K562 (cell line): ENCODE data around the gene CYP1B1.

Experiments used
- GTF2F1 ChIP-seq: IDR thresholded peaks from 2 replicates; pipeline ENCODE4 v1.6.1; 2011; ENCODE audit warnings: low read depth, low read length, improper control_type of control experiment
- HDAC6 ChIP-seq: IDR thresholded peaks from 2 replicates; pipeline ENCODE4 v1.6.1; 2012; ENCODE audit warnings: low read depth, mild to moderate bottlenecking, control low read depth, inconsistent platforms, low read length, moderate library complexity
- NBN ChIP-seq: fragments of 450-650 bp; IDR thresholded peaks from 2 replicates; pipeline ENCODE4 v1.6.1; 2016; ENCODE audit warnings: low read depth, mild to moderate bottlenecking
- NR2C2 ChIP-seq, 2 experiments: fragments of 200-800 bp in 1 of 2; sonication (Bioruptor generic) in 1 of 2; sonication (generic) in 1 of 2; formaldehyde crosslinking in 1 of 2; IDR thresholded peaks; 2 replicates each; pipeline versions ENCODE4 v1.6.1 to v1.8.0; 2016 to 2022; ENCODE audit warnings: mild to moderate bottlenecking in 1 of 2, missing compliant biosample characterization in 1 of 2, missing genetic modification characterization in 1 of 2, missing genetic modification reagents in 1 of 2
- NRF1 ChIP-seq, 2 experiments: fragments of 450-650 bp; IDR thresholded peaks in 1 of 2; conservative IDR thresholded peaks in 1 of 2; 2 replicates each; pipeline ENCODE4 v1.6.1; 2014; ENCODE audit warnings: mild to moderate bottlenecking in 2 of 2
- POLR2AphosphoS2 ChIP-seq: IDR thresholded peaks from 2 replicates; pipeline ENCODE4 v1.6.1; 2012; ENCODE audit warnings: low read length, improper control_type of control experiment
- POLR2AphosphoS5 ChIP-seq: IDR thresholded peaks from 2 replicates; pipeline ENCODE4 v1.6.1; 2011; ENCODE audit warnings: mild to moderate bottlenecking, low read depth, low read length, moderate library complexity; ENCODE audit not compliant: control insufficient read depth, insufficient read depth
- RBM39 ChIP-seq: fragments of 200-400 bp; formaldehyde crosslinking; optimal IDR thresholded peaks from 2 replicates; pipeline ENCODE3; 2018; ENCODE audit warnings: low read depth, low read length
- SMAD3 ChIP-seq: fragments of 450-650 bp; formaldehyde crosslinking; conservative IDR thresholded peaks from 2 replicates; pipeline ENCODE4 v1.4.0; 2020; ENCODE audit warnings: mild to moderate bottlenecking
- TEAD1 ChIP-seq, 2 experiments: fragments of 450-650 bp in 1 of 2; sonication (generic) in 1 of 2; formaldehyde crosslinking; IDR thresholded peaks; 2 replicates each; pipeline versions ENCODE4 v1.4.0 to v1.8.0; 2020 to 2022; ENCODE audit warnings: mild to moderate bottlenecking in 2 of 2, missing genetic modification reagents in 1 of 2
- ZFX ChIP-seq: sonication (generic); formaldehyde crosslinking; IDR thresholded peaks from 2 replicates; pipeline ENCODE4 v1.8.0; 2022; ENCODE audit warnings: mild to moderate bottlenecking, missing genetic modification reagents, moderate library complexity
- ZNF263 ChIP-seq: sonication (generic); formaldehyde crosslinking; IDR thresholded peaks from 2 replicates; pipeline ENCODE4 v1.8.0; 2022; ENCODE audit warnings: mild to moderate bottlenecking, missing genetic modification reagents, borderline replicate concordance
- ZNF766 ChIP-seq: fragments of 200-800 bp; sonication (Bioruptor generic); conservative IDR thresholded peaks from 2 replicates; pipeline ENCODE4 v1.6.1; 2016; ENCODE audit warnings: missing genetic modification characterization, missing compliant biosample characterization
- TF ChIP-seq, protein P1 (sequence below), 2 experiments: fragments of 450-650 bp; formaldehyde crosslinking in 1 of 2; IDR thresholded peaks; 2 replicates each; pipeline versions ENCODE4 v1.4.0 to v1.6.1; 2014 to 2020; ENCODE audit warnings: mild to moderate bottlenecking in 2 of 2, borderline replicate concordance in 1 of 2, low read depth in 1 of 2

DNA sequence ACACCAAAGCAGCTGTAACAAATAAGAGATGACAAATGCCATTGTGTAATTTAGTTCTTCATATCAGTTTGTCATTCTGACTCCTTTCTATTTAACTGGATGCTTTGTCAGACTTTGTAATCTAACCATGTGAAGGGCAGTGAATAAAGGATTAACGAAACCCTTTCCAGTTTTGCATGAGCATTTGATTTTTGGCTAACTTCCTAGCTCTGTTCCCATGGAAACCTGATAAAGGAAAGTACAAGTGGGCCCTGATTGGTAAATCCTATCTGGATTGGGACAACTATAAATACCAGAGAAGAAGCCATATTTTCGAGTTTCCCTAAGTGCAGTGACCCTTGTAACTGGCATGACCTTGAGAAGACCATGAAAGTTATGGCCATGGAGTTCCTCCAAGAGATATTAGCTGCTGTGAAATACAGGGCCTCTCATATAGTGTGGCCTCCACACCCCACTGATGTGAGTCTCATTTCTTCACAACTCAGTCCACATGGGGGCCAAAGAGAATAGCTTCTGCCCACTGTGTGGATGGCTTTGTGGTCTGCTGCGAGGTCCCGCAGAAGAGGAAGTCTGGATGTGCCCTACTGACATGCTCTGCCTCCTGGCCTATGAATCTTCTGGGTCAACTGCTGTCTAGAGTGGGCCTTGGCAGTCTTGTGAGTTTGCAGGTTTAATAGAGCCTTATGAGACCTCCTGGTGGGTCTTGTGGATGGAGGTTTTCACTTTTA, 38.2 kb upstream of the CYP1B1 start:
- TF ChIP-seq POLR2AphosphoS5, result no peak
- TF ChIP-seq, protein P1, sequence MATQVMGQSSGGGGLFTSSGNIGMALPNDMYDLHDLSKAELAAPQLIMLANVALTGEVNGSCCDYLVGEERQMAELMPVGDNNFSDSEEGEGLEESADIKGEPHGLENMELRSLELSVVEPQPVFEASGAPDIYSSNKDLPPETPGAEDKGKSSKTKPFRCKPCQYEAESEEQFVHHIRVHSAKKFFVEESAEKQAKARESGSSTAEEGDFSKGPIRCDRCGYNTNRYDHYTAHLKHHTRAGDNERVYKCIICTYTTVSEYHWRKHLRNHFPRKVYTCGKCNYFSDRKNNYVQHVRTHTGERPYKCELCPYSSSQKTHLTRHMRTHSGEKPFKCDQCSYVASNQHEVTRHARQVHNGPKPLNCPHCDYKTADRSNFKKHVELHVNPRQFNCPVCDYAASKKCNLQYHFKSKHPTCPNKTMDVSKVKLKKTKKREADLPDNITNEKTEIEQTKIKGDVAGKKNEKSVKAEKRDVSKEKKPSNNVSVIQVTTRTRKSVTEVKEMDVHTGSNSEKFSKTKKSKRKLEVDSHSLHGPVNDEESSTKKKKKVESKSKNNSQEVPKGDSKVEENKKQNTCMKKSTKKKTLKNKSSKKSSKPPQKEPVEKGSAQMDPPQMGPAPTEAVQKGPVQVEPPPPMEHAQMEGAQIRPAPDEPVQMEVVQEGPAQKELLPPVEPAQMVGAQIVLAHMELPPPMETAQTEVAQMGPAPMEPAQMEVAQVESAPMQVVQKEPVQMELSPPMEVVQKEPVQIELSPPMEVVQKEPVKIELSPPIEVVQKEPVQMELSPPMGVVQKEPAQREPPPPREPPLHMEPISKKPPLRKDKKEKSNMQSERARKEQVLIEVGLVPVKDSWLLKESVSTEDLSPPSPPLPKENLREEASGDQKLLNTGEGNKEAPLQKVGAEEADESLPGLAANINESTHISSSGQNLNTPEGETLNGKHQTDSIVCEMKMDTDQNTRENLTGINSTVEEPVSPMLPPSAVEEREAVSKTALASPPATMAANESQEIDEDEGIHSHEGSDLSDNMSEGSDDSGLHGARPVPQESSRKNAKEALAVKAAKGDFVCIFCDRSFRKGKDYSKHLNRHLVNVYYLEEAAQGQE (IDR thresholded peaks at IDR 0.05; ENCODE audit: borderline replicate concordance), result no peak
- TF ChIP-seq, protein P1 (CRISPR knock-in tag; IDR thresholded peaks at IDR 0.05; ENCODE audit: low read depth), result no peak
- TF ChIP-seq HDAC6, result no peak
- no peak for TF ChIP-seq ZNF766 (CRISPR knock-in tag)
- TF ChIP-seq NRF1 (conservative IDR thresholded peaks at IDR 0.05 in 1 of 2, IDR thresholded peaks at IDR 0.05 in 1 of 2), result no peak
- TF ChIP-seq TEAD1 (CRISPR knock-in tag; IDR thresholded peaks at IDR 0.05), result no peak
- no peak for TF ChIP-seq GTF2F1
- no peak for TF ChIP-seq NR2C2 (CRISPR knock-in tag; IDR thresholded peaks at IDR 0.05)
- TF ChIP-seq NR2C2 (tag; IDR thresholded peaks at IDR 0.05), result no peak
- no peak for TF ChIP-seq NBN
- TF ChIP-seq ZFX, result no peak
- TF ChIP-seq SMAD3 (CRISPR knock-in tag), result no peak
- TF ChIP-seq RBM39, result no peak
- TF ChIP-seq POLR2AphosphoS2, result no peak
- TF ChIP-seq ZNF263 (CRISPR knock-in tag), result no peak
